Tibial nerve (tissue), 4 donors: ENCODE measurements around the gene MEOX1.

ENCODE experiments used
- EP300 ChIP-seq, 2 donors: sonication (generic); formaldehyde crosslinking; IDR thresholded peaks; one replicate each; pipeline ENCODE4 v1.6.1; 2017; ENCODE audit warnings: antibody characterized with exemption in 2 of 2, mild to moderate bottlenecking in 1 of 2
- POLR2A ChIP-seq, 2 donors: fragments of 450-650 bp; IDR thresholded peaks; one replicate each; pipeline ENCODE4 v1.6.1; 2017; ENCODE audit warnings: antibody characterized with exemption in 2 of 2, mild to moderate bottlenecking in 2 of 2, moderate library complexity in 2 of 2
- TF ChIP-seq, protein P1 (sequence below), 5 experiments: fragments of 200-600 bp in 3 of 5; fragments of 450-650 bp in 2 of 5; sonication (generic) in 3 of 5; IDR thresholded peaks; one replicate each; pipeline ENCODE4 v1.5.1; 2016 to 2019; ENCODE audit warnings: antibody characterized with exemption in 5 of 5, mild to moderate bottlenecking in 3 of 5, moderate library complexity in 2 of 5

DNA sequence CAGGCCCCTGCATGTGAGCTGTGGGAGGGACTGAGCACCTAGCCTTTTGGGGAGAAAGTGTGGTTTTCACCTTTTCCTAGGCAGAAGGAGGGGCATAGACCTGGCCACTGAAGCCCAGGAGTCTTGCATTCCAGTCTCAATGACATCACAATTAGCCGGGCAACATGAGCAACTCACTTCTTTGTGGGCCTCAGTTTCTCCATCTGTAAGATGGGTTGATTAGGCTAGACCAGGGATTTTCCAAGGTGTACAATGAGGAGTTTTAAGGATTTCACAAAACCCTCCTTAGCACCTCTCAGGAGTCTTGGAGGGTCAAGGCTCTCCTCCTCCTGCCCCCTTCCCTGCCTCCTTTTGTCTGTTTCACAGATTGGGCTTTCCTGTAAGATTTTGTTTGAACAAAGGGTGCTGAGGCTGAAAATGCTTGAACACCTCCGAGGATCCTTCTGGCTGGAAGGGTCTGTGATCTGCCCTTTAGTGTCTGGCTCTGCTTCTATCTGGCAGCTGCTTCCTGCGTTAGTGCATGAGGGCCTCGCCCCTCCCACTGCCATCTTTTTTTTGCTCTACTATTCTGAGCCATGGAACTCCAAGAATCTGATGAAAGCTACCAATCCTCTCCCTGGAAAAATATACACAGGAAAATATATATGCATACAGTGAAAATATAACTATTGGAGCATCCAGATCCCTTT, 63.2 kb downstream of the MEOX1 start:
- TF ChIP-seq, protein P1, sequence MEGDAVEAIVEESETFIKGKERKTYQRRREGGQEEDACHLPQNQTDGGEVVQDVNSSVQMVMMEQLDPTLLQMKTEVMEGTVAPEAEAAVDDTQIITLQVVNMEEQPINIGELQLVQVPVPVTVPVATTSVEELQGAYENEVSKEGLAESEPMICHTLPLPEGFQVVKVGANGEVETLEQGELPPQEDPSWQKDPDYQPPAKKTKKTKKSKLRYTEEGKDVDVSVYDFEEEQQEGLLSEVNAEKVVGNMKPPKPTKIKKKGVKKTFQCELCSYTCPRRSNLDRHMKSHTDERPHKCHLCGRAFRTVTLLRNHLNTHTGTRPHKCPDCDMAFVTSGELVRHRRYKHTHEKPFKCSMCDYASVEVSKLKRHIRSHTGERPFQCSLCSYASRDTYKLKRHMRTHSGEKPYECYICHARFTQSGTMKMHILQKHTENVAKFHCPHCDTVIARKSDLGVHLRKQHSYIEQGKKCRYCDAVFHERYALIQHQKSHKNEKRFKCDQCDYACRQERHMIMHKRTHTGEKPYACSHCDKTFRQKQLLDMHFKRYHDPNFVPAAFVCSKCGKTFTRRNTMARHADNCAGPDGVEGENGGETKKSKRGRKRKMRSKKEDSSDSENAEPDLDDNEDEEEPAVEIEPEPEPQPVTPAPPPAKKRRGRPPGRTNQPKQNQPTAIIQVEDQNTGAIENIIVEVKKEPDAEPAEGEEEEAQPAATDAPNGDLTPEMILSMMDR (IDR thresholded peaks at IDR 0.05) = no peak
- TF ChIP-seq EP300 (IDR thresholded peaks at IDR 0.05) = no peak
- TF ChIP-seq POLR2A (IDR thresholded peaks at IDR 0.05) = no peak
